ENCODE results near the gene GPR119.
"Not testable (repeated sequence)": the region's sequence is repeated elsewhere in the genome, so short reads cannot be mapped to it uniquely, and the experiment has no call there.

GPR119 gene

GRCh38 chrX:130395341-130395740 is 9.9 kb upstream of the GPR119 start:
- H3K4me3 ChIP-seq (ENCODE audit: low read length), result no peak overlapping the region
- no peak overlapping the region for H3K9ac ChIP-seq (ENCODE audit: low read depth, low read length)
- no peaks in the 10 kb centered on the region for H3K9me3 ChIP-seq (ENCODE audit: insufficient read depth, low read depth, low read length)
- peaks cover 13% of the 10 kb centered on the region for H3K27me3 ChIP-seq (ENCODE audit: insufficient read depth, low read length)
- no peak overlapping the region for H3K27ac ChIP-seq (ENCODE audit: low read length)
- H3K36me3 ChIP-seq (ENCODE audit: insufficient read depth, low read depth, low read length), result no peaks in the 10 kb centered on the region
- no peaks in the 10 kb centered on the region for H3K4me1 ChIP-seq (ENCODE audit: insufficient read depth, low read length)

GRCh38 chrX:130393451-130394074 is 8.1 kb upstream of the GPR119 start:
- no peak overlapping the region for H3K27ac ChIP-seq (ENCODE audit: low read length)
- H3K9me3 ChIP-seq (ENCODE audit: insufficient read depth, low read depth, low read length), result no peaks in the 10 kb centered on the region
- H3K27me3 ChIP-seq (ENCODE audit: insufficient read depth, low read length), result no peaks in the 10 kb centered on the region; the same call in 1 of the 2 replicates
- H3K36me3 ChIP-seq (ENCODE audit: insufficient read depth, low read depth, low read length), result no peaks in the 10 kb centered on the region
- H3K4me3 ChIP-seq (ENCODE audit: low read length), result no peak overlapping the region
- H3K4me1 ChIP-seq (ENCODE audit: insufficient read depth, low read length), result no peaks in the 10 kb centered on the region
- no peak overlapping the region for H3K9ac ChIP-seq (ENCODE audit: low read depth, low read length)

- Histone ChIP-seq H3K27me3 (ENCODE audit: insufficient read depth, low read length) (no peaks in the 10 kb centered on the region), H3K4me1 (ENCODE audit: insufficient read depth, low read length) (no peaks in the 10 kb centered on the region), H3K9ac (ENCODE audit: low read depth, low read length) (no peak overlapping the region), H3K4me3 (ENCODE audit: low read length) (no peak overlapping the region), H3K9me3 (ENCODE audit: insufficient read depth, low read depth, low read length) (no peaks in the 10 kb centered on the region), H3K27ac (ENCODE audit: low read length) (no peak overlapping the region), H3K36me3 (ENCODE audit: insufficient read depth, low read depth, low read length) (no peaks in the 10 kb centered on the region)
Observed at GRCh38 chrX:130386408-130386808, 934 bp upstream of the GPR119 start.

- no peaks in the 10 kb centered on the region for H3K27me3 ChIP-seq (ENCODE audit: insufficient read depth, low read length)
- H3K27ac ChIP-seq (ENCODE audit: low read length), result no peak overlapping the region
- no peaks in the 10 kb centered on the region for H3K36me3 ChIP-seq (ENCODE audit: insufficient read depth, low read depth, low read length)
Observed at GRCh38 chrX:130378024-130378669, 7.3 kb downstream of the GPR119 start.

GRCh38 chrX:130376077-130376476 is 9.4 kb downstream of the GPR119 start:
- Histone ChIP-seq H3K36me3 (ENCODE audit: insufficient read depth, low read depth, low read length) (no peaks in the 10 kb centered on the region), H3K27me3 (ENCODE audit: insufficient read depth, low read length) (no peaks in the 10 kb centered on the region), H3K9ac (ENCODE audit: low read depth, low read length) (no peak overlapping the region), H3K4me1 (ENCODE audit: insufficient read depth, low read length) (no peaks in the 10 kb centered on the region), H3K27ac (ENCODE audit: low read length) (no peak overlapping the region), H3K4me3 (ENCODE audit: low read length) (no peak overlapping the region), H3K9me3 (ENCODE audit: insufficient read depth, low read depth, low read length) (no peaks in the 10 kb centered on the region)

More at GRCh38 chrX:130378024-130378669, 7.3 kb downstream of the GPR119 start:
- Histone ChIP-seq H3K4me3 (ENCODE audit: low read length) (no peak overlapping the region), H3K4me1 (ENCODE audit: insufficient read depth, low read length) (no peaks in the 10 kb centered on the region), H3K9ac (ENCODE audit: low read depth, low read length) (no peak overlapping the region), H3K9me3 (ENCODE audit: insufficient read depth, low read depth, low read length) (no peaks in the 10 kb centered on the region)

- not testable (repeated sequence) for H3K27ac ChIP-seq (ENCODE audit: low read length)
Observed at GRCh38 chrX:130352050-130352449, 33.4 kb downstream of the GPR119 start.

GRCh38 chrX:130351567-130351966 is 33.9 kb downstream of the GPR119 start:
- Histone ChIP-seq H3K27ac (ENCODE audit: low read length) (no peak overlapping the region), H3K36me3 (ENCODE audit: insufficient read depth, low read depth, low read length) (no peaks in the 10 kb centered on the region; the same call in 1 of the 2 replicates), H3K9me3 (ENCODE audit: insufficient read depth, low read depth, low read length) (no peaks in the 10 kb centered on the region), H3K9ac (ENCODE audit: low read depth, low read length) (no peak overlapping the region), H3K4me3 (ENCODE audit: low read length) (no peak overlapping the region), H3K27me3 (ENCODE audit: insufficient read depth, low read length) (no peaks in the 10 kb centered on the region), H3K4me1 (ENCODE audit: insufficient read depth, low read length) (no peaks in the 10 kb centered on the region)

More at GRCh38 chrX:130352050-130352449, 33.4 kb downstream of the GPR119 start:
- H3K9me3 ChIP-seq (ENCODE audit: insufficient read depth, low read depth, low read length); H3K9ac ChIP-seq (ENCODE audit: low read depth, low read length); H3K4me3 ChIP-seq (ENCODE audit: low read length); H3K4me1 ChIP-seq (ENCODE audit: insufficient read depth, low read length); H3K27me3 ChIP-seq (ENCODE audit: insufficient read depth, low read length); H3K36me3 ChIP-seq (ENCODE audit: insufficient read depth, low read depth, low read length): not testable (repeated sequence)

GRCh38 chrX:130347321-130347720 is 38.2 kb downstream of the GPR119 start:
- H3K9me3 ChIP-seq (ENCODE audit: insufficient read depth, low read depth, low read length), result no peaks in the 10 kb centered on the region
- no peak overlapping the region for H3K9ac ChIP-seq (ENCODE audit: low read depth, low read length)
- no peak overlapping the region for H3K27ac ChIP-seq (ENCODE audit: low read length)
- H3K36me3 ChIP-seq (ENCODE audit: insufficient read depth, low read depth, low read length), result no peaks in the 10 kb centered on the region; the same call in 1 of the 2 replicates
- peaks cover 6% of the 10 kb centered on the region for H3K4me1 ChIP-seq (ENCODE audit: insufficient read depth, low read length)
- H3K27me3 ChIP-seq (ENCODE audit: insufficient read depth, low read length), result no peaks in the 10 kb centered on the region
- H3K4me3 ChIP-seq (ENCODE audit: low read length), result no peak overlapping the region

- Histone ChIP-seq H3K4me1 (ENCODE audit: insufficient read depth, low read length) (peaks cover 6% of the 10 kb centered on the region), H3K9ac (ENCODE audit: low read depth, low read length) (no peak overlapping the region), H3K9me3 (ENCODE audit: insufficient read depth, low read depth, low read length) (no peaks in the 10 kb centered on the region), H3K27ac (ENCODE audit: low read length) (no peak overlapping the region), H3K4me3 (ENCODE audit: low read length) (no peak overlapping the region), H3K27me3 (ENCODE audit: insufficient read depth, low read length) (no peaks in the 10 kb centered on the region), H3K36me3 (ENCODE audit: insufficient read depth, low read depth, low read length) (no peaks in the 10 kb centered on the region)
Observed at GRCh38 chrX:130343411-130343810, 42.1 kb downstream of the GPR119 start.

GRCh38 chrX:130340271-130340670 is 45.2 kb downstream of the GPR119 start:
- Histone ChIP-seq H3K9me3 (ENCODE audit: insufficient read depth, low read depth, low read length) (no peaks in the 10 kb centered on the region), H3K9ac (ENCODE audit: low read depth, low read length) (peak overlapping the region; percentile 81; the same call in 1 of the 2 replicates), H3K27ac (ENCODE audit: low read length) (no peak overlapping the region), H3K36me3 (ENCODE audit: insufficient read depth, low read depth, low read length) (no peaks in the 10 kb centered on the region), H3K4me1 (ENCODE audit: insufficient read depth, low read length) (peaks cover 6% of the 10 kb centered on the region), H3K27me3 (ENCODE audit: insufficient read depth, low read length) (no peaks in the 10 kb centered on the region), H3K4me3 (ENCODE audit: low read length) (peak overlapping the region; percentile 83)

GRCh38 chrX:130339408-130340222 is 45.9 kb downstream of the GPR119 start, which contains the start of gene SLC25A14:
SLC25A14 (plus strand) TSS chrX:130339919; CDS start chrX:130340279, 360 bp downstream.
- Histone ChIP-seq H3K27ac (ENCODE audit: low read length) (no peak within 1 kb of the TSS), H3K4me1 (ENCODE audit: insufficient read depth, low read length) (peaks cover 6% of the 10 kb centered on the region), H3K4me3 (ENCODE audit: low read length) (peak within 1 kb of the TSS; percentile 83), H3K9me3 (ENCODE audit: insufficient read depth, low read depth, low read length) (no peaks in the 10 kb centered on the region), H3K9ac (ENCODE audit: low read depth, low read length) (peak within 1 kb of the TSS; percentile 81; the same call in 1 of the 2 replicates), H3K36me3 (ENCODE audit: insufficient read depth, low read depth, low read length) (no peaks in the 10 kb centered on the region), H3K27me3 (ENCODE audit: insufficient read depth, low read length) (no peaks in the 10 kb centered on the region)
